Breast epithelium (tissue), 3 donors: ENCODE results near the gene MMP25.

Source experiments
- CTCF ChIP-seq, 3 donors: fragments of 450-650 bp; IDR thresholded peaks; one replicate each; pipeline ENCODE4 v1.5.1; 2016 to 2017; ENCODE audit warnings: antibody characterized with exemption in 3 of 3, mild to moderate bottlenecking in 3 of 3, moderate library complexity in 3 of 3
- POLR2AphosphoS5 ChIP-seq, 3 donors: sonication (generic); formaldehyde crosslinking; IDR thresholded peaks; one replicate each; pipeline ENCODE4 v1.6.1; 2017; ENCODE audit warnings: antibody characterized with exemption in 3 of 3

- TF ChIP-seq CTCF (IDR thresholded peaks at IDR 0.05) (peak in 1 of 3 donors; percentile 23), POLR2AphosphoS5 (IDR thresholded peaks at IDR 0.05) (no peak)
Measured at GRCh38 chr16:3101018-3101840, 54.9 kb downstream of the MMP25 start.
